GM18870 (cell line): ENCODE data around the gene RALGAPA2.
"Not testable (repeated sequence)": the region's sequence is repeated elsewhere in the genome, so short reads cannot be mapped to it uniquely, and the experiment has no call there.

Experiments
- ATAC-seq: cut with Tn5 transposase; IDR thresholded peaks from one replicate; pipeline ENCODE4 v1.9.1; 2021; ENCODE audit warnings: moderate library complexity; ENCODE audit not compliant: unreplicated experiment

Gene RALGAPA2

GRCh38 chr20:20547221-20547875, 165.1 kb downstream of the RALGAPA2 start:
- ATAC-seq, result no peak

- ATAC-seq, result no peak
Measured at GRCh38 chr20:20546402-20546801, 166.0 kb downstream of the RALGAPA2 start.

GRCh38 chr20:20543348-20543747, 169.1 kb downstream of the RALGAPA2 start:
- ATAC-seq, result not testable (repeated sequence)

- ATAC-seq, result no peak
Measured at GRCh38 chr20:20536240-20536933, 176.1 kb downstream of the RALGAPA2 start.

- ATAC-seq, result no peak
Measured at GRCh38 chr20:20535051-20535450, 177.4 kb downstream of the RALGAPA2 start.

- ATAC-seq, result no peak
Measured at GRCh38 chr20:20531283-20531682, 181.2 kb downstream of the RALGAPA2 start.

- no peak for ATAC-seq
Measured at GRCh38 chr20:20530428-20531151, 181.9 kb downstream of the RALGAPA2 start.

- ATAC-seq, result no peak
Measured at GRCh38 chr20:20529597-20529996, 182.8 kb downstream of the RALGAPA2 start.

- ATAC-seq, result no peak
Measured at GRCh38 chr20:20528861-20529260, 183.6 kb downstream of the RALGAPA2 start.

- ATAC-seq, result no peak
Measured at GRCh38 chr20:20527661-20528060, 184.8 kb downstream of the RALGAPA2 start.

- ATAC-seq, result no peak
Measured at GRCh38 chr20:20525756-20526155, 186.7 kb downstream of the RALGAPA2 start.

- no peak for ATAC-seq
Measured at GRCh38 chr20:20525214-20525613, 187.2 kb downstream of the RALGAPA2 start.

GRCh38 chr20:20524756-20525155, 187.7 kb downstream of the RALGAPA2 start:
- ATAC-seq, result no peak

GRCh38 chr20:20521736-20522135, 190.7 kb downstream of the RALGAPA2 start:
- ATAC-seq, result no peak

- ATAC-seq, result no peak
Measured at GRCh38 chr20:20520776-20521175, 191.7 kb downstream of the RALGAPA2 start.

- ATAC-seq, result no peak
Measured at GRCh38 chr20:20519269-20519668, 193.2 kb downstream of the RALGAPA2 start.

GRCh38 chr20:20518263-20518662, 194.2 kb downstream of the RALGAPA2 start:
- no peak for ATAC-seq

- ATAC-seq, result no peak
Measured at GRCh38 chr20:20517296-20517695, 195.1 kb downstream of the RALGAPA2 start.

- no peak for ATAC-seq
Measured at GRCh38 chr20:20513720-20514119, 198.7 kb downstream of the RALGAPA2 start.

- ATAC-seq, result peak; percentile 90
Measured at GRCh38 chr20:20505554-20505953, 206.9 kb downstream of the RALGAPA2 start.

GRCh38 chr20:20503777-20504530, 208.5 kb downstream of the RALGAPA2 start:
- no peak for ATAC-seq
